Loucy (cell line): ENCODE results near the gene ERFL.
"Not testable (repeated sequence)": the region's sequence is repeated elsewhere in the genome, so short reads cannot be mapped to it uniquely, and the experiment has no call there.

ENCODE experiments used
- H2AFZ ChIP-seq: fragments of 200-600 bp; sonication (generic); 2 replicates; pipeline ENCODE4 v1.6.0; 2016; ENCODE audit warnings: antibody characterized with exemption, mild to moderate bottlenecking, low read length, moderate library complexity
- H3F3A ChIP-seq: fragments of 200-600 bp; 2 replicates; pipeline ENCODE4 v1.6.0; 2016; ENCODE audit warnings: antibody characterized with exemption, low read depth, mild to moderate bottlenecking
- H3K27me3 ChIP-seq: fragments of 200-600 bp; sonication (generic); 2 replicates; pipeline ENCODE4 v1.6.1; 2014; ENCODE audit warnings: low read length, mild to moderate bottlenecking; ENCODE audit not compliant: insufficient read depth, poor library complexity, severe bottlenecking
- H3K36me3 ChIP-seq: fragments of 200-600 bp; sonication (generic); 2 replicates; pipeline ENCODE4 v1.6.1; 2016; ENCODE audit warnings: low read length; ENCODE audit not compliant: insufficient read depth
- H3K4me1 ChIP-seq: fragments of 200-600 bp; sonication (generic); 2 replicates; pipeline ENCODE4 v1.5.1; 2014; ENCODE audit warnings: low read length, mild to moderate bottlenecking; ENCODE audit not compliant: insufficient read depth, poor library complexity, severe bottlenecking
- H3K4me2 ChIP-seq: fragments of 200-600 bp; sonication (generic); 2 replicates; pipeline ENCODE4 v1.6.0; 2014; ENCODE audit warnings: antibody characterized with exemption, low read length, low read depth, mild to moderate bottlenecking; ENCODE audit not compliant: poor library complexity, severe bottlenecking
- H3K4me3 ChIP-seq: fragments of 200-600 bp; sonication (generic); 2 replicates; pipeline ENCODE4 v1.5.1; 2014; ENCODE audit warnings: low read length, mild to moderate bottlenecking, mixed read lengths; ENCODE audit not compliant: poor library complexity, severe bottlenecking
- H3K79me2 ChIP-seq: fragments of 200-600 bp; sonication (generic); 2 replicates; pipeline ENCODE4 v1.6.1; 2014; ENCODE audit warnings: low read length; ENCODE audit not compliant: insufficient read depth
- H3K9ac ChIP-seq: fragments of 200-600 bp; sonication (generic); 2 replicates; pipeline ENCODE4 v1.6.0; 2014; ENCODE audit warnings: mild to moderate bottlenecking, low read depth, low read length, moderate library complexity; ENCODE audit not compliant: poor library complexity, severe bottlenecking
- H3K9me2 ChIP-seq: fragments of 200-600 bp; sonication (generic); replicated peaks from 2 replicates; pipeline ENCODE4 v1.6.1; 2016; ENCODE audit warnings: low read depth, low read length, mixed read lengths
- H3K9me3 ChIP-seq: fragments of 200-600 bp; sonication (generic); 2 replicates; pipeline ENCODE4 v1.6.1; 2014; ENCODE audit warnings: mild to moderate bottlenecking, antibody characterized with exemption, low read length, low read depth; ENCODE audit not compliant: insufficient read depth
- H4K20me1 ChIP-seq: fragments of 200-600 bp; sonication (generic); 2 replicates; pipeline ENCODE4 v1.6.0; 2014; ENCODE audit warnings: antibody characterized with exemption, low read length, mild to moderate bottlenecking; ENCODE audit not compliant: insufficient read depth, poor library complexity, severe bottlenecking
- EZH2phosphoT487 ChIP-seq: fragments of 200-600 bp; IDR thresholded peaks from 2 replicates; pipeline ENCODE4 v1.6.1; 2018; ENCODE audit warnings: antibody characterized with exemption, mild to moderate bottlenecking, moderate library complexity, borderline replicate concordance
- TF ChIP-seq, protein P1 (sequence below): fragments of 200-600 bp; sonication (generic); conservative IDR thresholded peaks from 2 replicates; pipeline ENCODE4 v1.5.1; 2014; ENCODE audit warnings: mild to moderate bottlenecking, antibody characterized with exemption, low read length

ERFL gene

GRCh38 chr19:41879080-41879479, 49.2 kb downstream of the ERFL start:
- Histone ChIP-seq H3K9me2 (no peaks in the 10 kb centered on the region), H3F3A (peaks cover 16% of the 10 kb centered on the region), H2AFZ (no peak overlapping the region), H3K36me3 (no peaks in the 10 kb centered on the region), H4K20me1 (no peaks in the 10 kb centered on the region), H3K4me3 (peak overlapping the region; percentile 77), H3K4me2 (peak overlapping the region; percentile 89), H3K27me3 (no peaks in the 10 kb centered on the region), H3K4me1 (peaks cover 33% of the 10 kb centered on the region), H3K79me2 (peaks cover 35% of the 10 kb centered on the region), H3K9me3 (no peaks in the 10 kb centered on the region), H3K9ac (peak overlapping the region; percentile 81)
- TF ChIP-seq, protein P1, sequence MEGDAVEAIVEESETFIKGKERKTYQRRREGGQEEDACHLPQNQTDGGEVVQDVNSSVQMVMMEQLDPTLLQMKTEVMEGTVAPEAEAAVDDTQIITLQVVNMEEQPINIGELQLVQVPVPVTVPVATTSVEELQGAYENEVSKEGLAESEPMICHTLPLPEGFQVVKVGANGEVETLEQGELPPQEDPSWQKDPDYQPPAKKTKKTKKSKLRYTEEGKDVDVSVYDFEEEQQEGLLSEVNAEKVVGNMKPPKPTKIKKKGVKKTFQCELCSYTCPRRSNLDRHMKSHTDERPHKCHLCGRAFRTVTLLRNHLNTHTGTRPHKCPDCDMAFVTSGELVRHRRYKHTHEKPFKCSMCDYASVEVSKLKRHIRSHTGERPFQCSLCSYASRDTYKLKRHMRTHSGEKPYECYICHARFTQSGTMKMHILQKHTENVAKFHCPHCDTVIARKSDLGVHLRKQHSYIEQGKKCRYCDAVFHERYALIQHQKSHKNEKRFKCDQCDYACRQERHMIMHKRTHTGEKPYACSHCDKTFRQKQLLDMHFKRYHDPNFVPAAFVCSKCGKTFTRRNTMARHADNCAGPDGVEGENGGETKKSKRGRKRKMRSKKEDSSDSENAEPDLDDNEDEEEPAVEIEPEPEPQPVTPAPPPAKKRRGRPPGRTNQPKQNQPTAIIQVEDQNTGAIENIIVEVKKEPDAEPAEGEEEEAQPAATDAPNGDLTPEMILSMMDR = no peak
- no peak for TF ChIP-seq EZH2phosphoT487

DNA sequence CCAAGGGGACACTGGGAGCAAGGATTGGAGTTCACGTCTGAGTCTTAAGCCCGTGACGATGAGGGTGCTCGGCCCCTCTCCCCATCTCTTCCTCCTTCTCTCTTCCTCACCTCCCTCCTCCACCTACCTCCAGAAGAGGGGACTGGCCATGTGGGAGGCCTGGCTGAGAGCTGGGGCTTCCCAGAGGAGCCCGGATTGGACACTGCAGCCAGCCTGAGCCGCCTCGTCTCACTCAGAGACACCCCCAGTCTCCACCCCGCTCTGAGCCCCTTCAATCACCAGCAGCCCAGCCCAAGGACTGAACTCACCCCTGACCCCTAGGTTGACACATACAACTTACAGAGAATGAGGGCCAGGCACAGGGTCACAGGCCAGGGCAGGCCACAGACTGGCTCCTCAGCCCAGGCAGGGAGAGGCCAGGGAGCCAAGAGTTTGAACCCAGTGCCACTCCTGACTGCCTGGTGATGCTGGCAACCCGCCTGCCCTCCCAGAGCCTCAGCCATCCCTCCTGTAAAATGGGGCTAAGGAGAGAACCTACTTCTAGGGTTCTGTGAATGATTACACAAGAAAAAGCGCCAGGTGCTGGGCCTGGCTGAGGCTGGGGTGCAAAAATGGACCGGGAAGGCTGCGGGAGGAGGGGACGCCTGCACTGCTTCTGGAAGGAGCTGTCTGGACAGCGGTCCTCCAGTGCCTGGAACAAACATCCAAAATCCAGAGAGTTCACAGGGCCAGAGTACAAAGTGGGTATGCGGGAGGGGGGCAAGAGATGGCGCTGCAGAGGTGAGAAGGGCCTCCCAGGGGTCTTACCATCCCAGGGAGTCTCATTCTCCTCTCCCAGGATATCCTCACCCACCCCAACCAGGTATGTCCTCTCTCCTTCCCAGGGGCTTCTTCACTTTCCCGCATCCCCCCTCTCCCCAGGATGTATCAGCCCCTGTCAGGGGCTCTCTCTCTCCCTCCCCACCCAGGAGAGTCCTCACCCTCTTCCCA, 50.0 kb downstream of the ERFL start:
- Histone ChIP-seq H3K4me3 (peak overlapping the region; percentile 77), H3K9me3 (no peaks in the 10 kb centered on the region), H3F3A (peaks cover 16% of the 10 kb centered on the region), H3K9me2 (no peaks in the 10 kb centered on the region), H2AFZ (peak overlapping the region; percentile 23; the same call in 1 of the 2 replicates), H3K9ac (peak overlapping the region; percentile 81), H3K4me1 (peaks cover 33% of the 10 kb centered on the region), H3K36me3 (no peaks in the 10 kb centered on the region), H4K20me1 (no peaks in the 10 kb centered on the region), H3K4me2 (peak overlapping the region; percentile 89), H3K27me3 (no peaks in the 10 kb centered on the region), H3K79me2 (peaks cover 28% of the 10 kb centered on the region)
- TF ChIP-seq EZH2phosphoT487 = no peak
- TF ChIP-seq, protein P1 = no peak

- no peaks in the 10 kb centered on the region for H3K9me2 ChIP-seq
- H4K20me1 ChIP-seq = no peaks in the 10 kb centered on the region
- H3K36me3 ChIP-seq = peaks cover 5% of the 10 kb centered on the region; the same call in 1 of the 2 replicates
- no peak for TF ChIP-seq EZH2phosphoT487
- TF ChIP-seq, protein P1 = no peak
- H3K27me3 ChIP-seq = no peaks in the 10 kb centered on the region
- peaks cover 33% of the 10 kb centered on the region for H3K4me1 ChIP-seq
- no peaks in the 10 kb centered on the region for H3K9me3 ChIP-seq
- peak within 1 kb of the TSS; percentile 77 for H3K4me3 ChIP-seq
- H3K4me2 ChIP-seq = peak within 1 kb of the TSS; percentile 89
- peaks cover 16% of the 10 kb centered on the region for H3F3A ChIP-seq
- H3K9ac ChIP-seq = peak within 1 kb of the TSS; percentile 81
- peak within 1 kb of the TSS; percentile 23; the same call in 1 of the 2 replicates for H2AFZ ChIP-seq
- H3K79me2 ChIP-seq = peaks cover 27% of the 10 kb centered on the region
Measured at GRCh38 chr19:41876847-41877832, 51.1 kb downstream of the ERFL start, which contains the start of gene CD79A. Gene CD79A (plus strand): TSS chr19:41877279. CDS start chr19:41877305, 26 bp downstream.

GRCh38 chr19:41875973-41876372, 52.3 kb downstream of the ERFL start:
- Histone ChIP-seq H3K79me2 (peaks cover 27% of the 10 kb centered on the region), H3K36me3 (peaks cover 17% of the 10 kb centered on the region; the same call in 1 of the 2 replicates), H3K4me1 (peaks cover 33% of the 10 kb centered on the region), H3K9ac (peak overlapping the region; percentile 81), H3K4me2 (peak overlapping the region; percentile 57), H3K4me3 (peak overlapping the region; percentile 34), H3F3A (peaks cover 22% of the 10 kb centered on the region; the same call in 1 of the 2 replicates)
- not testable (repeated sequence) for H2AFZ ChIP-seq, H3K27me3 ChIP-seq, H3K9me3 ChIP-seq, H3K9me2 ChIP-seq, H4K20me1 ChIP-seq
